ENCODE measurements around the gene TRMT2A.
A peak's percentile ranks its signal among the peaks of the same experiment; 100 is the strongest.
"Not testable (repeated sequence)": the region's sequence is repeated elsewhere in the genome, so short reads cannot be mapped to it uniquely, and the experiment has no call there.

TRMT2A gene

GRCh38 chr22:20069331-20070042 lies 47.5 kb downstream of the TRMT2A start:
- H3K4me1 ChIP-seq (ENCODE audit: control insufficient read depth, insufficient read depth, low read length), result no peaks in the 10 kb centered on the region
- CTCF ChIA-PET, result interaction anchor here (0.6 to 0.9 kb wide), 4 partner anchors 27 to 55 kb away, joined by 3 read pairs; no protein-coding TSS in a partner anchor
- no peak for TF ChIP-seq ZNF514 (tag by site-specific recombination; IDR thresholded peaks at IDR 0.05)
- TF ChIP-seq BCL11B (tag by site-specific recombination; IDR thresholded peaks at IDR 0.05; ENCODE audit: low read depth), result no peak
- TF ChIP-seq ZNF366 (tag by site-specific recombination; conservative IDR thresholded peaks at IDR 0.05), result peak; percentile 56
- H3K27ac ChIP-seq (ENCODE audit: extremely low read depth, low read depth, low read length), result no peak overlapping the region
- peaks cover 0 to 5% of the 10 kb centered on the region in 2 experiments; a peak in 1 of 3 replicates for H3K36me3 ChIP-seq (ENCODE audit: control insufficient read depth in 2 of 2, insufficient read depth in 1 of 2, low read length in 2 of 2)
- H3K9me3 ChIP-seq (ENCODE audit: control insufficient read depth, insufficient read depth, low read depth, low read length), result no peaks in the 10 kb centered on the region
- H3K4me3 ChIP-seq (ENCODE audit: low read depth, low read length), result no peak overlapping the region
- POLR2A ChIA-PET, result interaction anchor here (0.7 to 1.4 kb wide), 2 partner anchors 10 to 947 kb away, joined by 3 to 9 read pairs; partner anchors contain the start of genes DGCR2 and DGCR8

- TF ChIP-seq FEZF1 (tag by site-specific recombination; IDR thresholded peaks at IDR 0.05) (no peak), ATF2 (tag by site-specific recombination; IDR thresholded peaks at IDR 0.05; ENCODE audit: low read depth) (no peak), ZNF544 (tag by site-specific recombination; IDR thresholded peaks at IDR 0.05) (no peak), GLIS1 (tag by site-specific recombination; IDR thresholded peaks at IDR 0.05) (no peak), ZNF624 (tag by site-specific recombination; IDR thresholded peaks at IDR 0.05) (no peak)
- Histone ChIP-seq H3K4me3 (ENCODE audit: low read depth, low read length) (no peak overlapping the region), H3K36me3 (ENCODE audit: control insufficient read depth in 2 of 2, insufficient read depth in 1 of 2, low read length in 2 of 2) (peaks cover 0 to 13% of the 10 kb centered on the region in 2 experiments; a peak in 1 of 3 replicates), H3K9me3 (ENCODE audit: control insufficient read depth, insufficient read depth, low read depth, low read length) (no peaks in the 10 kb centered on the region), H3K4me1 (ENCODE audit: control insufficient read depth, insufficient read depth, low read length) (no peaks in the 10 kb centered on the region), H3K27ac (ENCODE audit: extremely low read depth, low read depth, low read length) (no peak overlapping the region)
- POLR2A ChIA-PET, result interaction anchor here (0.7 kb wide), 1 partner anchor 946 kb away, joined by 3 read pairs; the partner anchor contains the start of gene DGCR2
- CTCF ChIA-PET, result interaction anchor here (0.6 to 0.9 kb wide), 2 partner anchors 41 to 42 kb away, joined by 3 read pairs; no protein-coding TSS in a partner anchor
These were observed 48.4 kb downstream of the TRMT2A start for GRCh38 chr22:20068640-20069039.

- H3K4me3 ChIP-seq (ENCODE audit: low read depth, low read length); POLR2A ChIA-PET; H3K27ac ChIP-seq (ENCODE audit: extremely low read depth, low read depth, low read length); H3K4me1 ChIP-seq (ENCODE audit: control insufficient read depth, insufficient read depth, low read length); H3K9me3 ChIP-seq (ENCODE audit: control insufficient read depth, insufficient read depth, low read depth, low read length): not testable (repeated sequence)
- H3K36me3 ChIP-seq (ENCODE audit: control insufficient read depth in 2 of 2, insufficient read depth in 1 of 2, low read length in 2 of 2), result peaks cover 0 to 19% of the 10 kb centered on the region in 2 experiments; a peak in 1 of 3 replicates
- CTCF ChIA-PET, result interaction anchor here (0.6 kb wide), 3 partner anchors 87 to 120 kb away, joined by 3 read pairs; no protein-coding TSS in a partner anchor
- TF ChIP-seq ZNF121 (tag by site-specific recombination; IDR thresholded peaks at IDR 0.05), result peak; percentile 81
- TF ChIP-seq ZBTB6 (tag by site-specific recombination; IDR thresholded peaks at IDR 0.05), result 0 out of 2 replicates have a peak, but pooled peaks have one; percentile 25
These were observed 49.7 kb downstream of the TRMT2A start for GRCh38 chr22:20067384-20067682.

- H3K4me1 ChIP-seq (ENCODE audit: control insufficient read depth, insufficient read depth, low read length), result no peaks in the 10 kb centered on the region
- ChIA-PET CTCF (interaction anchor here (0.6 kb wide), 1 partner anchor 87 kb away, joined by 3 read pairs; no protein-coding TSS in a partner anchor), POLR2A (interaction anchor here (1.3 kb wide), 1 partner anchor 45 kb away, joined by 4 read pairs; no protein-coding TSS in a partner anchor)
- no peaks in the 10 kb centered on the region for H3K9me3 ChIP-seq (ENCODE audit: control insufficient read depth, insufficient read depth, low read depth, low read length)
- peaks cover 0 to 21% of the 10 kb centered on the region in 2 experiments; a peak in 1 of 3 replicates for H3K36me3 ChIP-seq (ENCODE audit: control insufficient read depth in 2 of 2, insufficient read depth in 1 of 2, low read length in 2 of 2)
- H3K4me3 ChIP-seq (ENCODE audit: low read depth, low read length), result no peak overlapping the region
- H3K27ac ChIP-seq (ENCODE audit: extremely low read depth, low read depth, low read length), result no peak overlapping the region
- TF ChIP-seq HOXD13 (CRISPR knock-in tag; IDR thresholded peaks at IDR 0.05; ENCODE audit: borderline replicate concordance), result no peak
- TF ChIP-seq HOXC10 (CRISPR knock-in tag; IDR thresholded peaks at IDR 0.05), result no peak
- no peak for TF ChIP-seq SP3 (tag by site-specific recombination; IDR thresholded peaks at IDR 0.05)
- no peak for TF ChIP-seq ELK4 (IDR thresholded peaks at IDR 0.05; ENCODE audit: borderline replicate concordance, low read depth, low read length)
- TF ChIP-seq PBX3 (CRISPR knock-in tag; IDR thresholded peaks at IDR 0.05), result no peak
- TF ChIP-seq ZNF169 (tag by site-specific recombination; IDR thresholded peaks at IDR 0.05), result no peak
These were observed 50.2 kb downstream of the TRMT2A start for GRCh38 chr22:20066617-20067383.

Data from HEK293 (cell line).